A549 treated with CpdA at 1 μM for 4 hours (cell line): ENCODE results near the gene ANKRD11. TPM values are rescaled to one million over a fixed set of nuclear protein-coding genes. Genes with fewer than 3 reads are reported as not detected.

Experiments used
- total RNA-seq: library from RNA; stranded (reverse); fragments of 200-300 nt; extraction: Qiagen RNA extraction; gene quantifications from 5 replicates; pipeline ENCODE4 v1.2.3, GENCODE V29; 2022; ENCODE audit warnings: low read depth

ANKRD11 gene
- total RNA-seq: 82.9 to 95.6 TPM (median 92.2 TPM) in 5 replicates

DNA sequence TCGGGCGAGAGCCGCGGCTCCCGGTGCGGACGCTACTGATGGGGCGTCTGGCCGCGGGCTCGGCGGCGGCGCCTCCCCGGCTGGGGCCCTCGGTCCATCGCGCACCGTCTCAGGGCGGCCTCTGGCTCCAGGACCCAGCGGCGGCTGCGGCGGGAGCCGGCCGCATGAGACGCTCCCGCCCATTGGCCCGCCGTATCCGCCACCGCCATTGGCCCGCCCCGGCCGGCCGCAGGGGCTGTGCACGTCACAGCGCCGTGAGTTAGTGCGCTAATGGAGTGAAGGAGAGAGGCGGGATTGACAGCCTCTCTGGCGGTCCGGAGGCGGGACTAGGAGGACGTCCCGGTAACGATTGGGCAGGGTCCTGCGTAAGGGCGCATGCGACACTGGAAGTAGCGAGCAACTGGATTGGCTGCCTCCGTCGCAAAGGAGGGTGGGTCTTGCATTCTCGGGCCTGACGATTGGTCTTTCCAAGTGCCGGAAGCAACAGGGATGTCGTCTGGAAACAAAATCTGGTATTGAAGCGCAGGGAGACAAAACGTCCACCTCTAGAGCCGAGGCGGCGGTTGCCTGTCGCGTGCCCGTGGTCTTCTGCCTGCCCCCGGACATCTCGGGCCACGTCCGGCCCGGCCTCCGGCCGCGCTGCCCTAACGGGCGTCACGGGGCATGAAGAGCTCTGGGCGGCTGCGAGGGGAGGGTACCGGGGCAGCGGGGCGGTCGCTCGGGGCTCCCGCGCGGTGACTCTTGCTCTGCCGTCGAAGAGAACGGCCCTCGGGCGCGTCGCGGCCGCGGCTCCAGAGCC, at the start of gene ANKRD11:
ANKRD11 (minus strand) TSS at position 123 of the 799 bp plus-strand sequence. CDS start 173,542 bp downstream, outside the sequence.

DNA sequence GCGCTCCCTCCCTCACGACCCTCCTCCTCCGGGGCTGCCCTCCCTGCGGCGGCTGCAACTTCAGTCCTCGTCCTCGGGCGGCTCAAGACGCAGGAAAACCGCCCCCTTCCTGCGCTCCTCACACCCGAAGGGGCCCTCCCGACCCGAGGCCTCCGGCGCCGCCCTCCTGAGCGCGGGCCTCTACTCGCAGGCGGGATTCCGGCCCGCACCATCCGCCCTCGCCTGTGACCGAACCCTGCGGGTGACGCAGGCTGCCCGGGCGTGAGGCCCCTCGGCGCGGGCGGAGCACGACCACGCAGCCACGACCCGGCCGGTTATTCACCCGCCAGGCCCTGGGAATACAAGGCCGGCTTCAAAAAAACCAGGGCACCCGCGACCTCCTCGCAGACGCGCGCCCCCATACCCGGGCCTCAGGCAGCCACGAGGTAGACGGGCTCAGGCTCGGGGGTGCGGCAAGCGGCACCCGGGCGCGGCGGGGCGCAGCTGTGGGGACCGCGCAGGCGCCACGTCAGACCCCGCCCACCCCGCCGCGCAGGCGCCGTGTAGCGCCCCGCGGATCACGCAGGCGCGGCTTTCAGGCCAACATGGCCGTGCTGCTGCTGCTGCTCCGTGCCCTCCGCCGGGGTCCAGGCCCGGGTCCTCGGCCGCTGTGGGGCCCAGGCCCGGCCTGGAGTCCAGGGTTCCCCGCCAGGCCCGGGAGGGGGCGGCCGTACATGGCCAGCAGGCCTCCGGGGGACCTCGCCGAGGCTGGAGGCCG, 17.7 kb upstream of the ANKRD11 start, which contains the start of gene SPG7:
SPG7 (plus strand) TSS at position 570 of the 757 bp plus-strand sequence; CDS start at position 585, 15 bp downstream.

Other genes starting within 250 kb of the ANKRD11 start
- 74.2 to 101 TPM (median 86.6 TPM) in 5 replicates for gene SPG7, start 17.8 kb upstream of the ANKRD11 start, total RNA-seq
- gene RPL13, start 70.1 kb upstream of the ANKRD11 start, total RNA-seq: 3,203 to 4,456 TPM (median 4,194 TPM) in 5 replicates
- gene CPNE7, start 85.2 kb upstream of the ANKRD11 start, total RNA-seq: 56.0 to 66.6 TPM (median 60.2 TPM) in 5 replicates
- 0.59 to 1.5 TPM (median 0.97 TPM) in 5 replicates for gene DPEP1, start 123.1 kb upstream of the ANKRD11 start, total RNA-seq
- 88.9 to 113 TPM (median 92.5 TPM) in 5 replicates for gene CHMP1A, start 167.1 kb upstream of the ANKRD11 start, total RNA-seq
- gene SPATA33, start 167.3 kb upstream of the ANKRD11 start, total RNA-seq: 13.2 to 16.0 TPM (median 15.2 TPM) in 5 replicates
- gene CDK10, start 196.1 kb upstream of the ANKRD11 start, total RNA-seq: 39.4 to 73.0 TPM (median 62.4 TPM) in 5 replicates
- gene SPATA2L, start 211.1 kb upstream of the ANKRD11 start, total RNA-seq: 7.6 to 11.7 TPM (median 10.9 TPM) in 5 replicates
- 3.6 to 5.6 TPM (median 4.3 TPM) in 5 replicates for gene VPS9D1, start 230.3 kb upstream of the ANKRD11 start, total RNA-seq
- gene ZNF276, start 231.0 kb upstream of the ANKRD11 start, total RNA-seq: 15.7 to 18.2 TPM (median 17.5 TPM) in 5 replicates